HG03060 (cell line): ENCODE results near the gene SHCBP1L.
"Not testable (repeated sequence)": the region's sequence is repeated elsewhere in the genome, so short reads cannot be mapped to it uniquely, and the experiment has no call there.

Experiments
- ATAC-seq: cut with Tn5 transposase; IDR thresholded peaks from one replicate; pipeline ENCODE4 v1.9.1; 2021; ENCODE audit warnings: low read depth, moderate number of reproducible peaks; ENCODE audit not compliant: unreplicated experiment

The SHCBP1L gene

GRCh38 chr1:182905321-182905720 lies 47.6 kb downstream of the SHCBP1L start:
- no peak for ATAC-seq

GRCh38 chr1:182901946-182902345 lies 51.0 kb downstream of the SHCBP1L start:
- ATAC-seq = not testable (repeated sequence)

GRCh38 chr1:182897696-182898095 lies 55.3 kb downstream of the SHCBP1L start:
- no peak for ATAC-seq

GRCh38 chr1:182890927-182891610 lies 61.9 kb downstream of the SHCBP1L start:
- ATAC-seq = no peak

GRCh38 chr1:182889997-182890396 lies 63.0 kb downstream of the SHCBP1L start:
- no peak for ATAC-seq

- no peak for ATAC-seq
Measured at GRCh38 chr1:182888736-182889531, 64.0 kb downstream of the SHCBP1L start.

- ATAC-seq = no peak
Measured at GRCh38 chr1:182886985-182887384, 66.0 kb downstream of the SHCBP1L start.

GRCh38 chr1:182885591-182885990 lies 67.4 kb downstream of the SHCBP1L start:
- ATAC-seq = no peak

GRCh38 chr1:182884872-182885271 lies 68.1 kb downstream of the SHCBP1L start:
- ATAC-seq = no peak

- no peak for ATAC-seq
Measured at GRCh38 chr1:182877842-182878241, 75.1 kb downstream of the SHCBP1L start.

GRCh38 chr1:182877331-182877730 lies 75.6 kb downstream of the SHCBP1L start:
- no peak for ATAC-seq

GRCh38 chr1:182875889-182876288 lies 77.1 kb downstream of the SHCBP1L start:
- ATAC-seq = no peak

- no peak for ATAC-seq
Measured at GRCh38 chr1:182872881-182873280, 80.1 kb downstream of the SHCBP1L start.

GRCh38 chr1:182869241-182869666 lies 83.7 kb downstream of the SHCBP1L start:
- ATAC-seq = no peak

- no peak for ATAC-seq
Measured at GRCh38 chr1:182867861-182868260, 85.1 kb downstream of the SHCBP1L start.

- no peak for ATAC-seq
Measured at GRCh38 chr1:182863940-182864339, 89.0 kb downstream of the SHCBP1L start.

- no peak for ATAC-seq
Measured at GRCh38 chr1:182862827-182863226, 90.1 kb downstream of the SHCBP1L start.

- no peak for ATAC-seq
Measured at GRCh38 chr1:182861994-182862393, 91.0 kb downstream of the SHCBP1L start.

GRCh38 chr1:182860658-182861057 lies 92.3 kb downstream of the SHCBP1L start:
- no peak for ATAC-seq

GRCh38 chr1:182857212-182857611 lies 95.8 kb downstream of the SHCBP1L start:
- no peak for ATAC-seq

GRCh38 chr1:182855911-182856310 lies 97.1 kb downstream of the SHCBP1L start:
- no peak for ATAC-seq

- no peak for ATAC-seq
Measured at GRCh38 chr1:182851825-182852224, 101.1 kb downstream of the SHCBP1L start.
